Naive thymus-derived CD8-positive, alpha-beta T cell (primary cell): ENCODE measurements around the gene GAPDHS. TPM values are rescaled to one million over a fixed set of nuclear protein-coding genes. Genes with fewer than 3 reads are reported as not detected.

Experiments
- ATAC-seq, 2 donors: fragments of 150-1000 bp; cut with Tn5 transposase in 1 of 2; sonication (Bioruptor Pico), chemical (Tn5 transposase) in 1 of 2; 1 replicate in 1 of 2; 2 replicates in 1 of 2; pipeline ENCODE4 v1.10.0; 2021; ENCODE audit warnings: mild to moderate bottlenecking in 2 of 2, moderate library complexity in 2 of 2
- POLR2A ChIA-PET: fragments of 350-600 bp; sonication (Branson Sonifier 250); formaldehyde crosslinking; loops from one replicate; lab custom pipeline; 2021; ENCODE audit warnings: antibody characterized with exemption; lab: Charles Lee
- DNase-seq, 10 donors: peaks; one replicate each; pipeline versions ENCODE4 v3.0.0 to v3.0.0-alpha.2; 2020 to 2022
- H3K27ac Mint-ChIP-seq, 10 donors: one replicate each; pipeline ENCODE4 v1.8.0; 2020 to 2022; ENCODE audit warnings: mild to moderate bottlenecking in 10 of 10, mixed read lengths in 10 of 10, moderate library complexity in 4 of 10, inconsistent platforms in 1 of 10
- H3K27me3 Mint-ChIP-seq, 5 donors: one replicate each; pipeline ENCODE4 v1.8.0; 2021 to 2022; ENCODE audit warnings: mixed read lengths in 5 of 5
- H3K36me3 Mint-ChIP-seq, 3 donors: one replicate each; pipeline ENCODE4 v1.8.0; 2020 to 2022; ENCODE audit warnings: mixed read lengths in 3 of 3, mild to moderate bottlenecking in 2 of 3, inconsistent platforms in 1 of 3
- H3K4me1 Mint-ChIP-seq, 4 donors: one replicate each; pipeline ENCODE4 v1.8.0; 2021 to 2022; ENCODE audit warnings: mixed read lengths in 4 of 4
- H3K4me3 Mint-ChIP-seq, 10 donors: one replicate each; pipeline ENCODE4 v1.8.0; 2020 to 2022; ENCODE audit warnings: mild to moderate bottlenecking in 10 of 10, mixed read lengths in 10 of 10, moderate library complexity in 6 of 10, inconsistent platforms in 1 of 10
- H3K9me3 Mint-ChIP-seq, 9 donors: one replicate each; pipeline ENCODE4 v1.8.0; 2020 to 2022; ENCODE audit warnings: mixed read lengths in 9 of 9, mild to moderate bottlenecking in 3 of 9, inconsistent platforms in 1 of 9, moderate library complexity in 1 of 9
- polyA plus RNA-seq, 3 donors: library from polyadenylated mRNA; unstranded; fragments of 300-500 nt; fragmentation: Illumina TruSeq; gene quantifications; one replicate each; pipeline ENCODE4 v1.2.3, GENCODE V29; 2021
- total RNA-seq, 8 experiments: library from RNA in 2 of 8; stranded (reverse) in 2 of 8; gene quantifications; one replicate each; pipeline ENCODE4 v1.2.3 and lab custom pipeline; 2021 to 2026

Gene GAPDHS
- total and polyA plus RNA-seq, 5 experiments from 2014 or later = not detected

DNA sequence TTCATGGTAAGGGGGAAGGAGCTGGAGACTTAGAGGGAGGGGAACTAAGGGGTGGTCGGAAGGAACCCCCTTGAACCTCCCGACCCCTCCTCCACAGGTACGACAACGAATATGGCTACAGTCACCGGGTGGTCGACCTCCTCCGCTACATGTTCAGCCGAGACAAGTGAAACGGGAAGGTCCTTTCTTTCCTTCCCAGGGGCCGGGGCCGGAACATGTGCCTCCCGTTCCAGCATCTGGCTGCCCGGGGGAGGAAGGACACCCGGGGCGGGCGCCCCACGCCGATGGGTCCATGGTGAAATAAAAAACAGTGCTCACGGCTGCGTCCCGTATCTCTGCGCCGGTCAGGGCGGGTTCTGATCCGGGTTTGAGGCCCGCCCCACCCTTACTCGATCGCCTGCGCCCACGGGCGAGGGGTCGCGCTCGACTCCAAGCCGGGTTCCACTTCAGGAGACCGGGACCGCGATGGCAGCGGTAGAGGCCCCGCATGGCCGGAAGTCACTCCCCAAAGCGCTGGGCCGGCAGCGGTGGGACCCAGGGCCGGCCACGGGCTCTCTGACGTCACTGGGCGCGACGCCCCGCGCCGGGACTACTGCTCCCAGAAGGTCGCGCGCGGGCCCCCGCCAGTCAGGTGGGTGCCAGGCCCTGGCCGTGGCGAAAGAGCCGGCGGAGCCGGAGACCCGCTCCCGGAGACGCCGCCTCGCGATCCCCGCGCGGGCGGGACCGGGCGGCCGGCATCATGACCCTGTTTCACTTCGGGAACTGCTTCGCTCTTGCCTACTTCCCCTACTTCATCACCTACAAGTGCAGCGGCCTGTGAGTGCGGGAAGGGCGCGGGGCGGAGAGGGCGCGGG, 12.0 kb downstream of the GAPDHS start, which contains the start of gene TMEM147:
Gene TMEM147 (plus strand): TSS at position 626 of the 854 bp plus-strand sequence. CDS start 114 bp downstream, at position 740.
- DNase-seq (peak; percentile 56 to 87 (median 74)), ATAC-seq (peak; percentile 87 to 89)
- H3K36me3 Mint-ChIP-seq = peaks cover 0 to 10% (median 0%) of the 10 kb centered on the region in 3 donors
- no peaks in the 10 kb centered on the region for H3K27me3 Mint-ChIP-seq
- H3K4me3 Mint-ChIP-seq = peak within 1 kb of the TSS; percentile 76 to 93 (median 90)
- POLR2A ChIA-PET = interaction anchor here (0.6 kb wide), 1 partner anchor 1243 kb away, joined by 4 read pairs; no protein-coding TSS in a partner anchor
- H3K9me3 Mint-ChIP-seq = no peaks in the 10 kb centered on the region
- peaks cover 22 to 45% (median 34%) of the 10 kb centered on the region in 4 donors for H3K4me1 Mint-ChIP-seq
- peak within 1 kb of the TSS; percentile 83 to 97 (median 93) for H3K27ac Mint-ChIP-seq

DNA sequence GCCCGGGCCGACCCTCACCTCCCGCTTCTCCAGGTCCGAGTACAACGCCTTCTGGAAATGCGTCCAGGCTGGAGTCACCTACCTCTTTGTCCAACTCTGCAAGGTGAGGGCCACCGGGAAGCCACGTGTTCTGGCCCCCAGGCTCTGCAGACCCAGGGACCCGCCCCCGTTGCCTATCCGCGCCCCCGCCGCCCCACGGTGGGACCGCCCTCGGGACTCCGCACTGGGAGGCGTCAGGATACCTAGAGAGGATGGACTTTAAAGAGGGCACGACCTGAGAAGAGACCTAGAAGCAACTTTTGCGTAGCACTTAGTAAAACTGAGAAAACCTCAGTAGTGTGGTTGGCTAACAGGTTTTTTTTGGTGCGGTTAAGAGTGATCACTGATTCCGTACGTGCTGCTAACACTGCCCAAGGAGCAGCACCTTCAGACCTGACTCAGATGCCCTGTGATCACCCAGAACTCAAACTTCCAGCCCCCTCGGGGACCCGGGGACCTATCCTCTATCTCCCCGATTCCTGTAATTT, 12.7 kb downstream of the GAPDHS start:
- no peaks in the 10 kb centered on the region for H3K27me3 Mint-ChIP-seq
- no peaks in the 10 kb centered on the region for H3K9me3 Mint-ChIP-seq
- ATAC-seq (peak; percentile 54 to 60), DNase-seq (peak in 9 of 10 donors; percentile 18 to 53 (median 35))
- peak overlapping the region; percentile 66 to 94 (median 87) for H3K27ac Mint-ChIP-seq
- peaks cover 20 to 45% (median 34%) of the 10 kb centered on the region in 4 donors for H3K4me1 Mint-ChIP-seq
- POLR2A ChIA-PET = no interaction called here
- H3K36me3 Mint-ChIP-seq = peaks cover 0 to 10% (median 0%) of the 10 kb centered on the region in 3 donors
- H3K4me3 Mint-ChIP-seq = peak overlapping the region; percentile 76 to 92 (median 90)

DNA sequence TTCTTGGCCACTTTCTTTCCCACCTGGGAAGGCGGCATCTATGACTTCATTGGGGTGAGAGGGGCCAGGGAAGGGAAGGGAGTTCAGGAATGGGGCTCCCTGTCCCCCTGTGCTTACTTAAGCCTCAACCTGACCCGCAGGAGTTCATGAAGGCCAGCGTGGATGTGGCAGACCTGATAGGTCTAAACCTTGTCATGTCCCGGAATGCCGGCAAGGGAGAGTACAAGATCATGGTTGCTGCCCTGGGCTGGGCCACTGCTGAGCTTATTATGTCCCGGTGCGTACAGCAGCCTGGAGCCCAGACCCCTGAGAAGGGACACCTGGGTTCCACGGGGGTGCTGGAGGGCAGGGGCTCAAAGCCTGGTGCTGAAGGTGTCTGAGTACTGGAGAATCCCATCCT, 13.3 kb downstream of the GAPDHS start:
- no peak for ATAC-seq
- Mint-ChIP-seq H3K27me3 (no peaks in the 10 kb centered on the region), H3K27ac (peak overlapping the region; percentile 63 to 94 (median 87)), H3K9me3 (no peaks in the 10 kb centered on the region), H3K4me1 (peaks cover 20 to 45% (median 34%) of the 10 kb centered on the region in 4 donors), H3K36me3 (peaks cover 0 to 8% (median 0%) of the 10 kb centered on the region in 3 donors), H3K4me3 (peak overlapping the region; percentile 76 to 92 (median 90))
- DNase-seq = no peak
- POLR2A ChIA-PET = no interaction called here

DNA sequence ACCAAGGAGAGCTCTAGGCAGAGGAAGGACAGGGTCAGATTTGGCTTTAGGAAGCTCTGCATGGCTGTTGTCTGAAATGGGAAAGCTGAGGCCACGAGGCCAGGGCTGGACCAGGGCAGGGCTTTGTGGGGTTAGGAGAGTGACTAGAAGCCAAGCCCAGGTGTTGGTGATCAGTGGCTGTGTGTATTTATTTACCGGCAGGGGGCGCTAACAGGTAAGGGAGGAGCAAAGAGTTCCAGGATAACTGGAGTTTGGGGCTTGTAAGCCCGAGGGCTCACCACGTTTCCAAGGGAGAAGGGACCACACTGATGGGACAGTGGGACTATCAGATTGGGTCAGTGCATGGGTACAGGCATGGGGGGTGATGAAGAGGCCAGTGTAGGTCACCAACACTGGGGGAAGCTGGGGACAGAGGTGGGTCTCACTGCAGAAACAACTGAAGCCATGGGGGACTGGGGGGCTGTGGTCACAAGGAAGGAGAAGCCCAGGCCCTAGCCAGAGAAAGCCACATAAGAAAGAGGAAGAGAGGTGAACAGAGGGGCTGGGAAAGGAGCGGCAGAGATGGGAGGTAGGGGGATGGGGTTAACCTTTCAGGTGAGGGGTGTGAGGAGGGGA, 16.0 kb downstream of the GAPDHS start:
- H3K4me1 Mint-ChIP-seq = peaks cover 20 to 35% (median 32%) of the 10 kb centered on the region in 4 donors
- POLR2A ChIA-PET = no interaction called here
- H3K27ac Mint-ChIP-seq = peak overlapping the region in 6 of 10 donors; percentile 2 to 75 (median 34)
- ATAC-seq = no peak
- H3K4me3 Mint-ChIP-seq = peak overlapping the region in 5 of 10 donors; percentile 23 to 66 (median 48)
- H3K9me3 Mint-ChIP-seq = no peaks in the 10 kb centered on the region
- H3K27me3 Mint-ChIP-seq = peaks cover 0 to under 1% (median 0%) of the 10 kb centered on the region in 5 donors
- DNase-seq = peak; percentile 31 to 75 (median 56)
- peaks cover 0 to 8% (median 0%) of the 10 kb centered on the region in 3 donors for H3K36me3 Mint-ChIP-seq

DNA sequence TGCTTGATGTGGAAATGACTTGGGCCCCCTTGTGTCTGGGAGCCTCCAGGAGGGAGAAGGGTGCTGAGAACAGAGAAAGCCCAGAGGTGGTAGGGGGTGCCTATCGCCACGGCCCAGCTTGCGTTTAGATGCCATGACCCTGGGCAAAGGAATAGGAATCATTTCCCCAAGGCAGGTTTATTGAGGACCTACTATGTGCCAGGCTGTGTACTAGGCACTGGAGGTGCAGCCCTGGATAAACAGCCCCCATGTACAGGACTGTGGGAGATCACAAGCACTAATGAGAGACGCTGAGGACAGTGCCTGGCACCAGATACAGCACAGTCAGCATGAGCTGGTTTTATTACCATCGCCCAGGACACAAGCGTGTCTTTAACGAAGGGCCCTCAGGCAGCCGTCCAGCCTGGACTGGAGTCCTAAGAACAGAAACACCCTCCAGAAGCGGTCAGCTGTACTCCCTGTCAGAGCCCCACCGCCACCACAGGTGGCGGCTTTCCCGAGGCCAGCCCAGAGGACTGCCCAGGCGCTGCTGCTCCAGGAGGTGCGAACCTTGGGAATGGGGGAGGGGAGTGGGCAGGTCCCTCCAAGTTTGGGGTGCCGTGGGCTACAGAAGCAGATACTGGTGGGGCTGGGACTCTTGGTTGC, 16.7 kb downstream of the GAPDHS start:
- peak in 1 of 10 donors; percentile 43 for DNase-seq
- Mint-ChIP-seq H3K27ac (peak overlapping the region in 1 of 10 donors; percentile 22), H3K4me1 (peaks cover 17 to 28% (median 25%) of the 10 kb centered on the region in 4 donors), H3K9me3 (no peaks in the 10 kb centered on the region), H3K36me3 (peaks cover 0 to 8% (median 0%) of the 10 kb centered on the region in 3 donors), H3K4me3 (no peak overlapping the region), H3K27me3 (peaks cover 0 to 1% (median 0%) of the 10 kb centered on the region in 5 donors)
- POLR2A ChIA-PET = interaction anchor here (0.6 kb wide), 1 partner anchor 33 kb away, joined by 4 read pairs; no protein-coding TSS in a partner anchor
- no peak for ATAC-seq

DNA sequence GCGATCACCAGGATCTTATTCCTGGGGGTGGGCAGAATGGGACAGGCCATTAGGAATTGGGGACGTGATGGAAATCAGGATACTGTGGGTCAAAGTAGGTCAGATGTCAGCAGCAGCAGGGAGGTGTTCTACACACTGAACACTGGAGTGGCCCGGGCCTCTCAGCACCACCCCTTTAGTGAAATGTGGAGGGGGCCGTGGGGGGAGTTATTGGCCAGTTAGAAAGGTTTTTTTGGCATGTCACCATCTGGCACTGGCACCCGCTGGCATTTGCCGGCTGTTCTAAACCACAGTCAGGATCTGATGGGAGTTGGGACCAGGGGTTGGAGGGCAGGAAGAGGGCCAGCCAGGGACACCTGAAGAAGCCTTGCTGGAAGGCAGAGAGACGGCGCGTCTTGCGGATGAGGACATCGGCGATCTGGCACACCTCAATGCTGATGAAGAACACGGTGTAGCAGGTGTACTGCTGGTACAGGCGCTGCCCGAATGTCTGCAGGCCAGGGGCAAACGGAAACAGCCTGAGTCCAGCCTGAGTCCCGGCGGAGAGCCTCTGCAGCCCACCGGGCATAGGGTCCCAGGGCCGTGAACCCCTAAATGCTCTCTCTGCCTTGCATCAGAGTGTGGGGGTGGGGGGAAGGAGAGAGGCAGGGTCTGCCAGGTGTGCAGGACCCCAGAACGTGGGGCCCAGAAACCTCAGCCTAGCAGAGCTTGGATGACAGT, 18.0 kb downstream of the GAPDHS start:
- no peak overlapping the region for H3K27ac Mint-ChIP-seq
- H3K4me1 Mint-ChIP-seq = peaks cover 16 to 25% (median 22%) of the 10 kb centered on the region in 4 donors
- DNase-seq (peak in 1 of 10 donors; percentile 41), ATAC-seq (no peak)
- H3K9me3 Mint-ChIP-seq = no peaks in the 10 kb centered on the region
- H3K4me3 Mint-ChIP-seq = no peak overlapping the region
- peaks cover 0 to 8% (median 0%) of the 10 kb centered on the region in 3 donors for H3K36me3 Mint-ChIP-seq
- H3K27me3 Mint-ChIP-seq = peaks cover 0 to 5% (median 0%) of the 10 kb centered on the region in 5 donors
- POLR2A ChIA-PET = no interaction called here

DNA sequence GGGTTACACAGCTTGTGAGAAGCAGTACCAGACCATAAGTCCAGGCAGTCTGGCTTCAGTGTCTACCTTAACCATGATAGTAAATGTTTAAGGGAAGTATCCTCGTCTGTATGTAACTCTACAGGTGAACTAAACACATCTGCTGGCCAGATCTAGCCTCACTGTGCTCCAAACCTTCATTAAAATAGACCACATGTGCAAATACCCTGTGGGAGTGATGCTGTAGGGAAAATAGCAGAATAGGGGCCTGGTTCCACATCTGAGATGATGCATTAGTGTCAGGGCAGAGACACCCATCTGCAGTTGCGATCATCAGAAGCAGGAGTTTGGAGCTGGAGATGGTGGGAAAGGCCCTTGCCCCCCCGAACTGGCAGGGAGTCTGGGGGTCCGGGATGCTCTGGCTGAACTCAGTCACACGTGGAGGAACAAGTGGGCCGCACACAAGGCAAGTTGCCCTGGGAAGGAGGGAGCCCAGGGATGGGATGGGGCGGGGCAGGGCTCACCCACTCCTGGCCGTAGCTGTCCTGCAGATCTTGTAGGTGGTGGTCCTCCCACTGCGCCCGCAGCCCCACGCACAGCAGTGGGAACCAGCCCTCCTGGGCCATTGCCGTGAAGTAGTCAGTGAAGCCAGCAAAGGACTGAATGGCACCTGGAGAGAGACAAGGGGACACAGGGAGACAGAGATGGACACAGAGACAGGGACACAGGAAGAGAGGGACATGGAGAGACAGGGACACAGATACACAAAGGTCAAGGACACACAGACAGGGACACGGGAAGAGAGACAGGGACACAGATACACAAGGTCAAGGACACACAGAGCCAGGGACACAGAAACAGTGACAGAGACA, 19.5 kb downstream of the GAPDHS start:
- Mint-ChIP-seq H3K27me3 (peaks cover 0 to 11% (median 3%) of the 10 kb centered on the region in 5 donors), H3K4me1 (peaks cover 12 to 22% (median 15%) of the 10 kb centered on the region in 4 donors), H3K9me3 (no peaks in the 10 kb centered on the region), H3K36me3 (peaks cover 0 to 5% (median 0%) of the 10 kb centered on the region in 3 donors), H3K27ac (peak overlapping the region in 1 of 10 donors; percentile 78), H3K4me3 (no peak overlapping the region)
- POLR2A ChIA-PET = no interaction called here
- DNase-seq (peak in 1 of 10 donors; percentile 42), ATAC-seq (no peak)

DNA sequence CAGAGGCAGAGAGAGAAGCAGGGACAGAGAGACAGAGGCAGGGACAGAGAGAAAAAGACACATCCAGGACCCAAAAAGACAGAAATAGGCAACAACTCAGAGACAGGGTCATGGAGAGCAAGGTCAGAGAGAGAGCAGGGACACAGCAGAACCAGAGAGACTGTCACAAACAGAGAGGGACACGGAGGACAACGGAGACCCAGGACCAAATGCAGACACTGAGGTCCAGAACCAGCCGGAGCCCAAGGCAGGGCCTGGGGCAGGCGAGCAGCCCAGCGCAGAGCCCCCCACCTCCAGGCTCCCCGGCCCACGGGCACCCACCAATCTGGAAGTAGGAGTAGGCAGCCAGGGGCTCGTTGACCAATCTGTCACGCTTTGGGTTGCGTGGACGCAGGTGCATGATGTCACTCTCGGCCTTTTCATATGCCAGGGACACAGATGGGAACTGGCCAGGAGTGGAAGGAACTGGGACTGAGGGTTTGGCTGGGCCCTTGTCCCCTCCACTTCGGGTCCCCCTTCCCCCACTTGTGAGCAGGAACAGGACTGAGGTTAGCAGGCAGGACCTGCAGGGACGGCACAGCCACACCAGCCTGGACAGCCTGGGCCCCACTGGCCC, 20.2 kb downstream of the GAPDHS start:
- peak overlapping the region in 1 of 10 donors; percentile 22 for H3K27ac Mint-ChIP-seq
- peaks cover 0 to 1% (median 0%) of the 10 kb centered on the region in 3 donors for H3K36me3 Mint-ChIP-seq
- no peak for ATAC-seq
- H3K4me1 Mint-ChIP-seq = peaks cover 13 to 23% (median 15%) of the 10 kb centered on the region in 4 donors
- peak in 1 of 10 donors; percentile 27 for DNase-seq
- peaks cover 0 to 13% (median 3%) of the 10 kb centered on the region in 5 donors for H3K27me3 Mint-ChIP-seq
- POLR2A ChIA-PET = no interaction called here
- no peaks in the 10 kb centered on the region for H3K9me3 Mint-ChIP-seq
- H3K4me3 Mint-ChIP-seq = no peak overlapping the region

DNA sequence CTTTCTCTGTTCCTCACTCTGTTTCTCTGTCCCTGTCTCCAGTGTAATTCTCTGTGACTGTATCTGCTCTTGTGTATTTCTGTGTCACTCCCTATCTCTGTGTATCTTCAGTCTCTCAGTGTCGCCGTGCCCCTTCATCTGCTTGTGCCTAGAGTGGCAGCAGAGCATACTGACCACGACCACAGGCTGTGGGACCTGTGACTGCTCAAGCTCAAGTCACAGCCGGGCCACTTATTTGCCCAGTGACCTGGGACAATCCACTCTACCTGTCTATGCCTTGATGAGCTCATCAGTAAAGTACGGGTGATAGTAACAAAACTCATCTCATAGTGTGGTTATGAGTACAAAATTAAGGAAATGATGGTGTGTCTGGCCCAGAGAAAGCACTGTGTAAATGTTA, 20.8 kb downstream of the GAPDHS start:
- ATAC-seq (no peak), DNase-seq (peak in 1 of 10 donors; percentile 27)
- peaks cover 0 to 16% (median 4%) of the 10 kb centered on the region in 5 donors for H3K27me3 Mint-ChIP-seq
- POLR2A ChIA-PET = no interaction called here
- peak overlapping the region in 1 of 10 donors; percentile 16 for H3K27ac Mint-ChIP-seq
- H3K9me3 Mint-ChIP-seq = no peaks in the 10 kb centered on the region
- peak overlapping the region in 1 of 10 donors; percentile 9 for H3K4me3 Mint-ChIP-seq
- peaks cover 7 to 17% (median 15%) of the 10 kb centered on the region in 4 donors for H3K4me1 Mint-ChIP-seq
- H3K36me3 Mint-ChIP-seq = no peaks in the 10 kb centered on the region

DNA sequence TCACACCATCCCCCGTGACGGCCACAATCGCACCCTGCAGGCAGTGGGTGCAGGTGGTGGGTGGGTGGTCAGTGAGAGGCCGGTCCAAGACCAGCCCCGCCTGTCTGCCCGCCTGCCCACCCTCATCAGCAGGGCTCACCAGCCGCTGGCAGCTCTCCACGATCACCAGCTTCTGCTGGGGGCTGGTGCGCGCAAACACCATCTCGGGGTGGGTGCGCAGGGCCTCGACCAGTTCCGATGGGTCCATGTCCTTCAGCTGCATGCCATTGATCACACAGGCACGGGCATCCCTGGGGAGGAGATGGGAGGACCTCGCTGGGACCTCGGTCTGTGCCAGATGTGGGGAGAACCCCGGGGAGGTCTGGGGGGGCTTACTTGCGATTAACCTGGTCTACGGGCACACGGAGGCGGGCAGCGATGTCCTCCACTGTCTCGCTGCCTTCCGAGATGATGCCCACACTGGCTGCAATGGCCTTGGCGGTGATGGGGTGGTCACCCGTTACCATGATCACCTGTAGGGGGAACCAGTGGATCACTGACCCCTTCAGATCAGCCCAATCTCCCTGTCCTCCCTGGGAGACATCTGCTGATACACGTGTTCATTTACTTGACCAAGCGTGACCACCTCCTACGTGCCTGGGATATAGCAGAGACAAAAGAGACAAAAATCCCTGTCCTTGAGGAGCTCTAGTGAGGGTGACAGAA, 22.2 kb downstream of the GAPDHS start:
- H3K4me3 Mint-ChIP-seq = peak overlapping the region in 1 of 10 donors; percentile 51
- peaks cover 11 to 25% (median 15%) of the 10 kb centered on the region in 5 donors for H3K27me3 Mint-ChIP-seq
- no peaks in the 10 kb centered on the region for H3K9me3 Mint-ChIP-seq
- ATAC-seq (no peak), DNase-seq (peak in 1 of 10 donors; percentile 60)
- H3K36me3 Mint-ChIP-seq = no peaks in the 10 kb centered on the region
- H3K27ac Mint-ChIP-seq = no peak overlapping the region
- POLR2A ChIA-PET = no interaction called here
- H3K4me1 Mint-ChIP-seq = peaks cover 10 to 14% (median 12%) of the 10 kb centered on the region in 4 donors
